ENCODE measurements around the gene ACSS3.
"Not testable (repeated sequence)": the region's sequence is repeated elsewhere in the genome, so short reads cannot be mapped to it uniquely, and the experiment has no call there.

Gene ACSS3, protein sequence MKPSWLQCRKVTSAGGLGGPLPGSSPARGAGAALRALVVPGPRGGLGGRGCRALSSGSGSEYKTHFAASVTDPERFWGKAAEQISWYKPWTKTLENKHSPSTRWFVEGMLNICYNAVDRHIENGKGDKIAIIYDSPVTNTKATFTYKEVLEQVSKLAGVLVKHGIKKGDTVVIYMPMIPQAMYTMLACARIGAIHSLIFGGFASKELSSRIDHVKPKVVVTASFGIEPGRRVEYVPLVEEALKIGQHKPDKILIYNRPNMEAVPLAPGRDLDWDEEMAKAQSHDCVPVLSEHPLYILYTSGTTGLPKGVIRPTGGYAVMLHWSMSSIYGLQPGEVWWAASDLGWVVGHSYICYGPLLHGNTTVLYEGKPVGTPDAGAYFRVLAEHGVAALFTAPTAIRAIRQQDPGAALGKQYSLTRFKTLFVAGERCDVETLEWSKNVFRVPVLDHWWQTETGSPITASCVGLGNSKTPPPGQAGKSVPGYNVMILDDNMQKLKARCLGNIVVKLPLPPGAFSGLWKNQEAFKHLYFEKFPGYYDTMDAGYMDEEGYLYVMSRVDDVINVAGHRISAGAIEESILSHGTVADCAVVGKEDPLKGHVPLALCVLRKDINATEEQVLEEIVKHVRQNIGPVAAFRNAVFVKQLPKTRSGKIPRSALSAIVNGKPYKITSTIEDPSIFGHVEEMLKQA

DNA sequence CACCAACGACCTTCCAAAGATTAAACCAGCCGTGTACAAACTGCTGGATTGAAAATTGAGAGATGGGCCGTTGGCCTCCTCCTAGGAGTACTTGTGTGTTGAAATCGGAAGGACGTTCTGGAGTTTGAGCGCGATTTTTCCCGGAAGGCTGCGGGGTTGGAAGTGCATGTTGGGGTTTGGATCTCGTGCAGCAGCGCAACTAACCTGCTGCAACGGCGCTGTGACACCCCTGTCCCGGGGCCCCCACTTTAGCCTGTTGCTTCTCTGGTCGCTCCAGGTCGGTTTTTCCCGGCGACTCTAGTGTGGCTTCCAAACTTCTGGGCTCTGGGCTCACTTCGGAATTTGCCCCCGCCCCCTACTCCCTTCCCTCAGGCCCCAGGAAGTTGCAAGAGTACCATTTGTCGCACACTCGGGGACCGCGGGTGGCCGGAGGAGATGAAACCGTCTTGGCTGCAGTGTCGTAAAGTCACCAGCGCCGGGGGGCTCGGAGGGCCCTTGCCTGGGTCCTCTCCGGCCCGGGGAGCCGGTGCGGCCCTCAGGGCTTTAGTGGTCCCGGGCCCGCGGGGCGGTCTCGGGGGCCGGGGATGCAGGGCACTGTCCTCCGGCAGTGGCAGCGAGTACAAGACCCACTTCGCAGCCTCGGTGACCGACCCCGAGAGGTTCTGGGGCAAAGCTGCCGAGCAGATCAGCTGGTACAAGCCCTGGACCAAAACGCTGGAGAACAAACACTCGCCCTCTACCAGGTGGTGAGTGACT, at the start of gene ACSS3:
TSS of gene ACSS3 (plus strand) at position 394 of the 756 bp plus-strand sequence. CDS start at position 436, 42 bp downstream.
- no peak for TF ChIP-seq CTCF (IDR thresholded peaks at IDR 0.05; ENCODE audit: borderline replicate concordance, insufficient read depth, low read depth, low read length)
- no peak within 1 kb of the TSS for H3K4me3 ChIP-seq (ENCODE audit: low read depth, low read length)

DNA sequence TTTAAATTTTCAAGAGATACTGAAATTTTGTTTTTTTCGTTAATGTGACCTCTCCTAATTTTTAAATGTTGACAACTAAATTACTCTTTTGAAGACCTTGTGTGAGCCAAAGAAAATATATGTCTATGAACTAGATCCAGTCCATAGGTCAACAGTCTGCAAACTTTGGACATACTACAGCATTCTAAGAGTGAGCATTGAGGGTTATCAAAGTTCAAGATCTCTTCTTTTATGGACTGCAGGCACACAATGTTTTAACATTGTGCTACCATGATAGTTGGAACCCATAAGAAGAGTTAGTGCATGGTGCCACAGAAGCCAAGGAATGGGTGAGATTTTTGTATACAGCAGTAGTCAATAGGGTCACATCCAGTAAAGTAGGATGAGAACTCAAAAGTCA, 43.0 kb upstream of the ACSS3 start:
- TF ChIP-seq CTCF (IDR thresholded peaks at IDR 0.05; ENCODE audit: borderline replicate concordance, insufficient read depth, low read depth, low read length): no peak
- H3K4me3 ChIP-seq (ENCODE audit: low read depth, low read length): no peak overlapping the region

GRCh38 chr12:81039231-81039630, 38.6 kb upstream of the ACSS3 start:
- no peak overlapping the region for H3K4me3 ChIP-seq (ENCODE audit: low read depth, low read length)
- TF ChIP-seq CTCF (IDR thresholded peaks at IDR 0.05; ENCODE audit: borderline replicate concordance, insufficient read depth, low read depth, low read length): no peak

DNA sequence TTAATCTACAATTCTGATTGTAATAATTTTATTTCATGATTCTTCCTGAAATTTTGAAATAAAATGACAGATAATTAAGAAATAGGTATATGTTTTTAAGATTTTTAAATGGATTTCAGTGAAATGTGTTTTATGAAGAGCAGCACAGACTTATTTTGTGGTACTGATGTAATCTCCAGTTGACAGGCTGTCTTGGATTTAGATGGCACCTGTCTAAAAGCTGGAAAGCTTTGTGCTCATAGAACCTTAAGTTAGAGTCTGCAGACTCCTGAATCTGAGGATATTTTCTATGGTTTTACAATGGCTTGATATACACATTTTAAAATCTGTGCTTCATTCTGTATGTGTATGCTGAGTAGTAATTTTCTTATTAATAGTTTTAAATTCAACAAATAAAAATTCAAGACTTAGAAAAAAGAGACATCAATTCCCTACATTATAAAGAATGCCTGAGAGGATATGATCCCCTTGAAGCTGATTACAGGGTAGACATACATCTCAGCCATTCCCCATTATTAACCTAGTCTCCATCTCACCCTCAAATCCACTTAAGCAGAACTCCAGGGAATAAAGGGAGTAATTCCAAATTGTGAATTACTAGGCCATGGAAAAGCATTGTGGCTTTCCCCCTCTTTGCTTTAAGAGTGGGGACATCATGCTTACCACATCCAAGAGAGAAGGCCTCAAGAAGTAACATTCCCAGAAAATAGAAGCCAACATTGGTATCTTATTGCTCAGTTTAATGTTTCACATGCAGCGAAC, 33.7 kb upstream of the ACSS3 start:
- TF ChIP-seq CTCF (IDR thresholded peaks at IDR 0.05; ENCODE audit: borderline replicate concordance, insufficient read depth, low read depth, low read length): no peak
- H3K4me3 ChIP-seq (ENCODE audit: low read depth, low read length): no peak overlapping the region

GRCh38 chr12:81064971-81065370, 12.9 kb upstream of the ACSS3 start:
- H3K4me3 ChIP-seq (ENCODE audit: low read depth, low read length): not testable (repeated sequence)

- H3K4me3 ChIP-seq (ENCODE audit: low read depth, low read length): no peak overlapping the region
- no peak for TF ChIP-seq CTCF (IDR thresholded peaks at IDR 0.05; ENCODE audit: borderline replicate concordance, insufficient read depth, low read depth, low read length)
Measured at GRCh38 chr12:81070846-81071245, 7.0 kb upstream of the ACSS3 start.

GRCh38 chr12:81075539-81075938, 2.3 kb upstream of the ACSS3 start:
- no peak for TF ChIP-seq CTCF (IDR thresholded peaks at IDR 0.05; ENCODE audit: borderline replicate concordance, insufficient read depth, low read depth, low read length)
- no peak overlapping the region for H3K4me3 ChIP-seq (ENCODE audit: low read depth, low read length)
